GM12872 (cell line): ENCODE data around the gene UBL7.

Experiments used
- CTCF ChIP-seq: IDR thresholded peaks from 3 replicates; pipeline ENCODE4 v1.5.1; 2011; ENCODE audit warnings: low read depth, mild to moderate bottlenecking, low read length, moderate library complexity; ENCODE audit not compliant: insufficient read depth

UBL7 gene

GRCh38 chr15:74432271-74432967, 28.5 kb downstream of the UBL7 start:
- no peak for TF ChIP-seq CTCF

GRCh38 chr15:74431645-74432044, 29.3 kb downstream of the UBL7 start:
- no peak for TF ChIP-seq CTCF

- TF ChIP-seq CTCF, result no peak
Observed at GRCh38 chr15:74431116-74431515, 29.8 kb downstream of the UBL7 start.

GRCh38 chr15:74430510-74430951, 30.4 kb downstream of the UBL7 start:
- TF ChIP-seq CTCF, result no peak

- no peak for TF ChIP-seq CTCF
Observed at GRCh38 chr15:74429781-74430400, 31.1 kb downstream of the UBL7 start.

GRCh38 chr15:74428970-74429780, 31.8 kb downstream of the UBL7 start:
- no peak for TF ChIP-seq CTCF

GRCh38 chr15:74428442-74428787, 32.5 kb downstream of the UBL7 start:
- no peak for TF ChIP-seq CTCF
